HUES48 (cell line): ENCODE results near the gene UXS1.

Experiments
- H3K27ac ChIP-seq: one replicate; pipeline ENCODE4 v1.7.0; 2013; ENCODE audit warnings: low read depth, low read length, inconsistent platforms
- H3K27me3 ChIP-seq: 2 replicates; pipeline ENCODE4 v1.6.1; 2013; ENCODE audit warnings: mild to moderate bottlenecking, low read length; ENCODE audit not compliant: control insufficient read depth, insufficient read depth
- H3K36me3 ChIP-seq: 2 replicates; pipeline ENCODE4 v1.6.1; 2013; ENCODE audit warnings: low read length; ENCODE audit not compliant: control insufficient read depth, insufficient read depth
- H3K4me1 ChIP-seq: 2 replicates; pipeline ENCODE4 v1.6.1; 2013; ENCODE audit warnings: mild to moderate bottlenecking, low read length; ENCODE audit not compliant: control insufficient read depth, insufficient read depth
- H3K4me3 ChIP-seq: 2 replicates; pipeline ENCODE4 v1.5.1; 2013; ENCODE audit warnings: mild to moderate bottlenecking, low read depth, low read length
- H3K9ac ChIP-seq: 2 replicates; pipeline ENCODE4 v1.6.1; 2013; ENCODE audit warnings: mild to moderate bottlenecking, low read depth, low read length, moderate library complexity
- H3K9me3 ChIP-seq: 2 replicates; pipeline ENCODE4 v1.6.1; 2013; ENCODE audit warnings: low read length; ENCODE audit not compliant: control insufficient read depth, insufficient read depth

The UXS1 gene

GRCh38 chr2:106161341-106161740, 32.8 kb downstream of the UXS1 start:
- H3K27ac ChIP-seq: no peak overlapping the region
- peaks cover 27% of the 10 kb centered on the region for H3K4me1 ChIP-seq

GRCh38 chr2:106160786-106161261, 33.3 kb downstream of the UXS1 start:
- Histone ChIP-seq H3K36me3 (peaks cover 61% of the 10 kb centered on the region), H3K27me3 (no peaks in the 10 kb centered on the region), H3K4me1 (peaks cover 22% of the 10 kb centered on the region), H3K4me3 (no peak overlapping the region), H3K27ac (no peak overlapping the region), H3K9ac (no peak overlapping the region), H3K9me3 (no peaks in the 10 kb centered on the region)

More at GRCh38 chr2:106161341-106161740, 32.8 kb downstream of the UXS1 start:
- Histone ChIP-seq H3K27me3 (no peaks in the 10 kb centered on the region), H3K9ac (no peak overlapping the region), H3K36me3 (peaks cover 58% of the 10 kb centered on the region), H3K9me3 (no peaks in the 10 kb centered on the region), H3K4me3 (no peak overlapping the region)

- no peak overlapping the region for H3K9ac ChIP-seq
- H3K4me1 ChIP-seq: peaks cover 16% of the 10 kb centered on the region
- no peak overlapping the region for H3K4me3 ChIP-seq
- no peaks in the 10 kb centered on the region for H3K27me3 ChIP-seq
- peaks cover 68% of the 10 kb centered on the region for H3K36me3 ChIP-seq
- H3K27ac ChIP-seq: no peak overlapping the region
- H3K9me3 ChIP-seq: no peaks in the 10 kb centered on the region
Measured at GRCh38 chr2:106159866-106160785, 34.0 kb downstream of the UXS1 start.

- Histone ChIP-seq H3K27me3 (no peaks in the 10 kb centered on the region), H3K36me3 (peaks cover 80% of the 10 kb centered on the region), H3K4me3 (no peak overlapping the region), H3K27ac (no peak overlapping the region), H3K9ac (no peak overlapping the region), H3K9me3 (no peaks in the 10 kb centered on the region), H3K4me1 (peaks cover 4% of the 10 kb centered on the region)
Measured at GRCh38 chr2:106158871-106159270, 35.2 kb downstream of the UXS1 start.

GRCh38 chr2:106158131-106158530, 36.0 kb downstream of the UXS1 start:
- Histone ChIP-seq H3K36me3 (peaks cover 84% of the 10 kb centered on the region), H3K27ac (no peak overlapping the region), H3K9me3 (no peaks in the 10 kb centered on the region), H3K27me3 (no peaks in the 10 kb centered on the region), H3K4me3 (no peak overlapping the region), H3K9ac (no peak overlapping the region), H3K4me1 (no peaks in the 10 kb centered on the region; the same call in 1 of the 2 replicates)

GRCh38 chr2:106157416-106157815, 36.7 kb downstream of the UXS1 start:
- H3K27ac ChIP-seq: no peak overlapping the region
- no peak overlapping the region for H3K4me3 ChIP-seq
- no peaks in the 10 kb centered on the region for H3K27me3 ChIP-seq
- no peaks in the 10 kb centered on the region for H3K4me1 ChIP-seq
- H3K36me3 ChIP-seq: peaks cover 84% of the 10 kb centered on the region
- H3K9me3 ChIP-seq: no peaks in the 10 kb centered on the region
- H3K9ac ChIP-seq: no peak overlapping the region

- Histone ChIP-seq H3K27me3 (no peaks in the 10 kb centered on the region), H3K4me3 (no peak overlapping the region), H3K27ac (no peak overlapping the region), H3K36me3 (peaks cover 81% of the 10 kb centered on the region), H3K9me3 (no peaks in the 10 kb centered on the region), H3K4me1 (no peaks in the 10 kb centered on the region), H3K9ac (no peak overlapping the region)
Measured at GRCh38 chr2:106156305-106157296, 37.5 kb downstream of the UXS1 start.

- Histone ChIP-seq H3K27ac (no peak overlapping the region), H3K27me3 (no peaks in the 10 kb centered on the region), H3K4me3 (no peak overlapping the region), H3K9ac (no peak overlapping the region), H3K4me1 (no peaks in the 10 kb centered on the region), H3K36me3 (peaks cover 79% of the 10 kb centered on the region), H3K9me3 (no peaks in the 10 kb centered on the region)
Measured at GRCh38 chr2:106153781-106154180, 40.3 kb downstream of the UXS1 start.

GRCh38 chr2:106147665-106148064, 46.4 kb downstream of the UXS1 start:
- Histone ChIP-seq H3K4me3 (no peak overlapping the region), H3K36me3 (peaks cover 48% of the 10 kb centered on the region), H3K27me3 (no peaks in the 10 kb centered on the region), H3K9ac (no peak overlapping the region), H3K9me3 (no peaks in the 10 kb centered on the region), H3K4me1 (peaks cover 9% of the 10 kb centered on the region; the same call in 1 of the 2 replicates), H3K27ac (no peak overlapping the region)

GRCh38 chr2:106147159-106147558, 46.9 kb downstream of the UXS1 start:
- Histone ChIP-seq H3K4me1 (peaks cover 9% of the 10 kb centered on the region; the same call in 1 of the 2 replicates), H3K4me3 (no peak overlapping the region), H3K36me3 (peaks cover 53% of the 10 kb centered on the region), H3K27ac (no peak overlapping the region), H3K27me3 (no peaks in the 10 kb centered on the region), H3K9me3 (no peaks in the 10 kb centered on the region), H3K9ac (no peak overlapping the region)
